ENCODE data around the gene MAD1L1.

MAD1L1 gene

DNA sequence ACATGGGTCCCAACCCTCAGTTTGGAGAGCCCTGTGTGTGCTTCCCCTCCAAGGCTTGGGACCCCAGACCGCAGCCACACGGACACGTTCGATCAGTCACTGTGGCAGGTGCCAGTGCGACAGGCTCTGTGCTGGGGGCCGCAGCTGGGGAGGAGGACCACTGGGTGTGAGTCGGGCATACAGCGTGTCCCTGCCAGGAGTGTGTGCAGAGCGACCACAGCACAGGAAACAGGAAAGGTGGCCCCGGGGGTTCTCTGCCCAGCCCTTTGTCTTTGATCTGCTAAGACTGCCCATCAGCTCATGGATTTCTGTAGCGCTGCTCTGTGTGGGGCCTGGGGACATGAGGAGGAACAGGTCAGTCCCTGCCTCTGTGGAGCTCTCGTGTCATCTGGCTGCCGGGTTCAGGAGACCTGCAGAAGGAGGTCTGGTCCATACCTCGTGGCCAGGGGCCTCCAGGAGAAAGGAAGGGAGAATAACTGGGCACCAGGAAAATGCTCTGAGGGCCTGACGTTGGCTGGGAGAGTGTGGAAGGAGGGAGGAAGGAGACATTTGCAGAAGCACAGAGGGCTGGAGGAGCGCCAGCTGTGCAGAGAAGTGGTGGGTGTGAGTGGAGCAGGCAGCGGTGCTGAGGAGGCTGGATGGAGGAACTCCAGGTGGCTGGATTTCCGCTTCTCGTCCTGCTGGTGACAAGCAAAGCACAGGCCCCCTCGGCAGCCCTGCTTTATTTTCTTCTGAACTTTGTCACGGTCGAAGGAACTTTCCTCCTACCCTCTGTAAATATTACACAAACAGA, 13.3 kb upstream of the MAD1L1 start:
- no peak for DNase-seq (ENCODE audit: low read depth, low spot score)
- no peak overlapping the region for H3K4me3 ChIP-seq (ENCODE audit: low read length)

DNA sequence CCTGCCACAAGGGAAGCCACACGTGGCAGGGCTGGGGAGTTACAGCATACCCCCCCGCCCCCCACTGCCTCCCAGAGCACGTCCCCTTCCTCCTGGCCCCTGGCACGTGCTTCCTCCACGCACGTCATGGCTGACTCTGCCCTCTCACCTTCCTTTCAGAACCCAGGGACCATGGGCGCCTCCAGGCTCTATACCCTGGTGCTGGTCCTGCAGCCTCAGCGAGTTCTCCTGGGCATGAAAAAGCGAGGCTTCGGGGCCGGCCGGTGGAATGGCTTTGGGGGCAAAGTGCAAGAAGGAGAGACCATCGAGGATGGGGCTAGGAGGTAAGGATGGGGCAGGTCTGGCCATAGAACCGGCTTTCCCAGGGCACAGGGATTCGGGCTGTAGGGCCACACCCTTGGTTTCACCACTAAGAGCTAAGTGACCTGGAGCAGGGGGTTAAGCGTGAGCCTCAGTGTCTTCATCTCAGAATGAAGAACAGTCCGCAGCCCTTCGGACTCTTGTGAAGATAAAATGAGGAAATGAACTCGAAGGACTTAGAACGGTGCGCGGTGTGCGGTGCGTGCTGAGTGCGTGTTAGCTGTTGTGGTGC, 11.8 kb upstream of the MAD1L1 start:
- DNase-seq (ENCODE audit: low read depth, low spot score): no peak
- no peak overlapping the region for H3K4me3 ChIP-seq (ENCODE audit: low read length)

DNA sequence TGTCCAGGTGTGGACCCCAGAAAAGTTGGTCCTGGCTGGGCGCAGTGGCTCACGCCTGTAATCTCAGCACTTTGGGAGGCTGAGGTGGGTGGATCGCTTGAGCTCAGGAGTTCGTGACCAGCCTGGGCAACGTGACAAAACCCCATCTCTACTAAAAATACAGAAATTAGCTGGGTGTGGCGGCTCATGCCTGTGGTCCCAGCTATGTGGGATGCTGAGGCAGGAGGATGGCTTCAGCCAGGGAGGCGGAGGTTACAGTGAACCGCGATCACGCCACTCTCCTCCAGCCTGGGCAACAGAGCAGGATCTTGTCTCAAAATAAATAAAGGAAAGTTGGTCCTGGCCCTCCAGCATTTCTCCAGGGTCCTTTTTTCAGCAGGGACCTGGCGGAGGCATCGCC, 10.7 kb upstream of the MAD1L1 start:
- H3K4me3 ChIP-seq (ENCODE audit: low read length): no peak overlapping the region

DNA sequence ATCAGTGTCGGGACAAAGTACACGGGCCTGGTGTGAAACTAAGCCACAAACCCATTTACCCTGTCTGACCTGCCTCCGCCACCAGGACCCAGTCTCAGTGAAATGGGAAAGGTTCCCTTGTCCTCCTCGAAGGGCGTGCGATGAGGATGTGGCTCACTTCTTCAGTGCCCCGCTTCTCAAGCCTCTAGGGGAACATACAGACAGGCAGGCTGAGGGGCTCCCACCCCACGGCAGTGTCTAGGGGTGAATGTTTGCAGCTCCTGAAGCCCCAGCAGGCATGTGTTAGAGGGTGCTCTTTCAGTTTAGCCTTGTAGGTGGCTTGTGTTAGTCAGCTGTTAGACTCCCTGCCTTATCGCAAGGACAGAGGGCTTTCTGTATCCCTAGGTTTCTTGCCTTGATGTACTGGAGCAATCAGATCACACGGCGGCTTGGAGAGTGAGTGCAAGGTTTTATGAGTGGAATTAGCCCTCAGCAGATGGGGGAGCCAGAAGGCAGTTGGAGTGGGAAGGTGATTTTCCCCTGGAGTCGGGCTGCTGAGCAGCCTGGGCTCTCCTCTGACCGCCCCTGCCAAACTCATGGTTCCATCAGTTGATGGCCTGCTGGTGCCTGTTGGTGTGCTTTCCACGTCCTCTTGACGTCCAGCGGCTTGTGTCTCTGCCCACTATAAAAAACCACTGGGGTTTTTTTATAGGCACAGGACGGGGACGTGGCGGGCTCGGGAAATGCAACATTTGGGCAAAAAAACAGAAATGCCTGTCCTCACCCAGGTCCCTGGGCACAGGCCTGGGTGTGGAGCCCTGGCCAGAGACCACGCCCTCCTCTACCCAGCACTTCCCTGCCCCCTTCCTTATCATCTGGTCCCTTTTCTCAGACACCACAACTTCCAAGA, 10.0 kb upstream of the MAD1L1 start:
- no peak for DNase-seq (ENCODE audit: low read depth, low spot score)
- peak overlapping the region; percentile 66 for H3K4me3 ChIP-seq (ENCODE audit: low read length)

More for the DNA sequence above, 10.7 kb upstream of the MAD1L1 start:
- no peak for DNase-seq (ENCODE audit: low read depth, low spot score)

DNA sequence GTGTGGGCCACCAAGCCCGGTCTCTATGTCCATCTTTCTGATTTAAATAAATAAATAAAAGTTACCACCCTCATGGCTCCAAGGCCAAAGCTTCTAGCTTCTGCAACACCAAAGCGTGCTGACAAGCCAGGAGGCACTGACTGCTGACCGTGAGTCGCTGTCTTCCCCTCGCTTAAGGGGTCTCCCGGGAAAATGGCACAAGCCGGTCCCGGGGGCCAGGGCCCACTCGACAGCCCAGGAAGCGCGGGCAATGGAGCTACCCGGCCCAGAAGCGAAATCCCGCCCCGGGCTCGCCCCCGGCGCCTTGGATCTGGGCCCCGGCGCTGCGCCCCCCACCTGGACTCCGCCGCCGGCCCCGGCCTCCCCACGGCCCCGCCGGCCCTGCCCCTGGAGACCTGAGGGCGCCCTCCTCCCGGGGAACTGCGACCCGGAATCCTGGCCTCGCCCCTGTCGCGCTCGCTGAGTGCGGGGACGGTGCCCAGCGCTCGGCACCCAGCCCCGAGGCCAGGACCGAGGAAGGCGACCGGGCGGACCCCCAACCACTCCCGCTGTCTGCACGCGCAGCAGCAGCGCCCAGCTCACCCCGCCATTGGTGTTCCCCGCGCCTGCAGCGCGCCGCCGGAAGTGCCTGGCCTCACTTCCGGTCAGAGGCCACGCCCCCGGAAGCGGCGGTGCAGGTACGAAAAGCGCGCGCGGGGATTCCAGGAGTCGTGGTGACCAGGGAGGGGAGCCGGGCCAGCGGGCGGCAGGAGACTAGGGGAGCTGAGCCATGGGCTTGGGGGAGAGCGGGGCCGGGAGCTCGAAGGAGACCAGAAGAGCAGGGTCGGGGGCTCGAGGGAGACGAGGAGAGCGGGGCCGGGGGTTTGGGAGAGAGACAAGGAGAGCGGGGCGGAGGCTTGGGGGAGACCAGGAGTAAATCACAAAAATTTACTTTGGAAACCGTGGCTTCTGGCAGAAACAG, 9.1 kb upstream of the MAD1L1 start, which contains the start of the genes MRM2 and NUDT1:
Gene MRM2, minus strand, starts transcription at position 626 of the 961 bp plus-strand sequence. Its CDS starts 36 bp downstream, at position 590.
Gene NUDT1, plus strand, starts transcription at position 647 of the 961 bp plus-strand sequence. CDS start 2,349 bp downstream, outside the sequence.
- H3K4me3 ChIP-seq (ENCODE audit: low read length): peak within 1 kb of the TSS; percentile 66
- peak; percentile 41 for DNase-seq (ENCODE audit: low read depth, low spot score)

DNA sequence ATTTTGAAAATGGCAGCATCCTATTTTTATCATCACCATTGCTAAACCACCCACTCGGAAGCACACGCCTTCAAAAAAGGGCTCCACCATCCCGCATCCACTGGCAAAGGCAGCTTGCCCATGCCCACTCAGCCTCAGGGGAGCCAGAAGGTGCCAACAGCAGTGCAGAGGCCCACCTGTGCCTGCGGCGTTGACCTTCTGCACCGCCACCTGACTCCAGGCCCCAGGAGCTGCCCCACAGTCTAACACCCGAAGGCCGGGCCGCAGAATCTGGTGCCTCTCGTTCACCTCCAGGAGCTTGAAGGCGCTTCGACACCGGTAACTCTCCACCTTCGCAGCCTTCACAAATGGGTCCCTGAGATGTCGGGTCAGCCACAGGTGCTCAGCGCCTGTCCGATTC, 6.5 kb upstream of the MAD1L1 start:
- H3K4me3 ChIP-seq (ENCODE audit: low read length): no peak overlapping the region
- DNase-seq (ENCODE audit: low read depth, low spot score): no peak

DNA sequence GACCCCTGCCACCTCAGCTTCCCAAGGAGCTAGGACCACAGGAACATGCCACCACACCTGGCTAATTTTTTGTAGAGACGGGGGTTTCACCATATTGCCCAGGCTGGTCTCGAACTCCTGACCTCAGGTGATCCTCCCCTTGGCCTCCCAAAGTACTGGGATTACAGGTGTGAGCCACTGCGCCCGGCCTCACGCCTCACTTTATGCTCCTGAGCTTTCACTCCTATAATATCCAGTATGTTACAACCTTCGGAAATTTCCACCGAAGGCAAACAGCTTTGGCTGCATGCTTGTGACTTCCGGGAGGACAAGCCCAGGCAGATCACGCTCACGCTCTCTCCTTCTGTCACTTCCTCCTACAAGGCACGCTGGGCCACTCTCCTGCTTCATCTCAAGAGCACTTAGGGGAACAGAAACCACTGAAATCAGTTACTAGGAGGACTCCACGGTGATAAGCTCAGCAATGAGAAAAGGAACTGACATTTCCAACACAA, 4.4 kb upstream of the MAD1L1 start:
- no peak for DNase-seq (ENCODE audit: low read depth, low spot score)
- H3K4me3 ChIP-seq (ENCODE audit: low read length): no peak overlapping the region

DNA sequence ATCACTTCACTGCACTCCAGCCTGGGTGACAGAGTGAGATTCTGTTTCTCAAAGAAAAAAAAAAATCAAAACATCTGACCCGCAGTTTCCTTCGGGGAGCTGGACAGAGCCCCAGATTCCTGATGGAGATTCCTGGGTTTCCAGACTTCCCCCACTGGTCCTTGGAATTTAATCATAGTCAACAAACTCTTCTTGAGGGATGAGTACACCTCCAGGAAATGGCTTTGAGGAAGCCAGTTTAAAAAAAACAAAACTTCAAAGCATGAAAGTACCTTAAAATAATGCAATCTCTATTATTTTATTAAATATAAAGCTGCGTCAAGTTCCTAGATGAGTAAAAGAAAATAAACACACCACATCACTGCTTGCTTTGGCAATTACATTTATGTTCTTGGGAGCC, 1.2 kb upstream of the MAD1L1 start:
- no peak for DNase-seq (ENCODE audit: low read depth, low spot score)
- no peak overlapping the region for H3K4me3 ChIP-seq (ENCODE audit: low read length)

DNA sequence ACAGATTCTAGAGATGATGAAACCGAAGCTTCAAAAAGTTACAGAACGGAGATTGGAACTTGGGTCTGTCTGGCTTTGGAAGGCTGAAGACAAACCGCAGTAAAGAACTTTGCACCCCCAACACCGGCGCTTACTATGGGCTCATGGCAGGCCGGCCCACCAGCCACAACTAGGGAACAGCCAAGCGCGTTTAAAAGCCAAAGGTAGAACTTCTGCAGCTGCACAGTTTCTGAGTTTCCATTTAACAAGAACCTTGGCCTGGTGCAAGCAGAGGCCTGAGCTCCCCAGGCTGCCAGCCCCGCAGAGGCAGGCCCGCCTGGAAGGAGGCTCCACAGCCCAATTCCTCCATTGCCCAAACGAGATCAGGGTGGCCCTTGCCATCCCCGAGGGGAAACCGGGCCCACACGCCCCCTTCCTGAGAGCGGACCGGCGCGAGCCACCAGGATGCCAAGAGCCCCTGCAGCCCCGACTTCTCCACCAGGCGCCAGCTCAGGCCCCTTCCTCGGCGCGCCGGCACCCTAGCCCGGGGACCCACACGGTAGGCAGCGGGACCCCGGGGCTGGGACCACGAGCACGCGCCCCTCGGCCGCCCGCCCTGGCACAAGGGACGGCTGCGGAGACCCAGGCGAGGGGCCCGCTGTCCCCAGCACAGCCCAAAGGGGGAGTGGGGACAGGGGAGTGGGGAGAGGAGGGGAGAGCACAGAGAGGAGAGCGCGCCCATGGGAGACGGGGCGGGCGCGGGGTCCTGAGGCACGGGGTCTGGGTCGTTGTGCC, 566 bp downstream of the MAD1L1 start:
- no peak for DNase-seq (ENCODE audit: low read depth, low spot score)
- peak overlapping the region; percentile 78 for H3K4me3 ChIP-seq (ENCODE audit: low read length)

DNA sequence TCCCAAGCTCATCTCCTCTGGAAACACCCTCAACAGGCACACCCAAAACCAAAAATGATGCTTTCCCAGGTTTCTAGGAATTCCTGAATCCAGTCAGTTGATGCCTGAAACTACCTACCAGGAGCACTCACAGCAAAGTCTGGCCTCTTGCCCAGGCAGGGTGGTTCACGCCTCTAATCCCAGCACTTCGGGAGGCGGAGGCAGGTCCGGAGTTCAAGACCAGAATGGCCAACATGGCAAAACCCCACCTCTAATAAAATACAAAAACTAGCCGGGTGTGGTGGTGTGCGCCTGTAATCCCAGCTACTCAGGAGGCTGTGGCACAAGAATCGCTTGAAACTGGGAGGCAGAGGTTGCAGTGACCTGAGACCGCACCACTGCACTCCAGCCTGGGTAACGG, 1.9 kb downstream of the MAD1L1 start:
- DNase-seq (ENCODE audit: low read depth, low spot score): no peak
- no peak overlapping the region for H3K4me3 ChIP-seq (ENCODE audit: low read length)

DNA sequence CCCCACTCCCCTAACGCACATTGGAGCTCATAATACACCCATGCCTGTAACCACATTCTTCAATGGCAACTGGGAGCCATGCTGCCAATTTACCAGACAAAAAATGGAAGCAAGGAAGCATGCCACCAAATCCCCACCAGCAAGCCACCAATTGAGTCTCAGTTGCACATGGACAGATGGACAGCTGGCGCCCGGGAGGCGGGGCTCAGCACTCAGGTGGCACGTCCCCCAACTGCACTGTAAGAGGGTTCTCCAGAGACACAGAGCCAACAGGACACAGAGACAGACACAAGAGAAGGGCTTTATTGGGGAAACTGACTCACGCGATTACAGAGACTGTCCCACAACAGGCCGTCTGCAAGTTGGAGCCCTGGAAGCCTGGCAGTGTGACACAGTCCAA, 2.5 kb downstream of the MAD1L1 start:
- H3K4me3 ChIP-seq (ENCODE audit: low read length): no peak overlapping the region
- DNase-seq (ENCODE audit: low read depth, low spot score): no peak

DNA sequence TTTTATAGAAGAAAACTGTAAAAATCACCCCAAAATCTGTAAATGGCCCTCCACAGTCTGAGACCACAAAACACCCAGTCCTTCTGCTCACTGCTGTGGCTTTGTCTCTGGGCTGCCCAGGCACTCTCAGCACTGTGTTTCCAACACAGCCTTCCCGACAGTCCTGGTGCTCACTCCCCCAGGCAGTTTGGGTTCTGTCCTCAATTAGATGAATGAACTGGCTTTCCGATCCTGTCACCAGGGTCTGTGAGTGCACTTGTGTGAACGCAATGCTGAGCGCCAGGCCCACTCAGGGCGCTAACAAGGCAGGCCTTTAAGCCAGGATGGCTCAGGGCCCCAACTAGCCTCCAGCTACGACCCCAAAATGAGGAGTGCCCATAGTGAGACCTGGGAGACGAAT, 3.3 kb downstream of the MAD1L1 start:
- no peak for DNase-seq (ENCODE audit: low read depth, low spot score)
- no peak overlapping the region for H3K4me3 ChIP-seq (ENCODE audit: low read length)

DNA sequence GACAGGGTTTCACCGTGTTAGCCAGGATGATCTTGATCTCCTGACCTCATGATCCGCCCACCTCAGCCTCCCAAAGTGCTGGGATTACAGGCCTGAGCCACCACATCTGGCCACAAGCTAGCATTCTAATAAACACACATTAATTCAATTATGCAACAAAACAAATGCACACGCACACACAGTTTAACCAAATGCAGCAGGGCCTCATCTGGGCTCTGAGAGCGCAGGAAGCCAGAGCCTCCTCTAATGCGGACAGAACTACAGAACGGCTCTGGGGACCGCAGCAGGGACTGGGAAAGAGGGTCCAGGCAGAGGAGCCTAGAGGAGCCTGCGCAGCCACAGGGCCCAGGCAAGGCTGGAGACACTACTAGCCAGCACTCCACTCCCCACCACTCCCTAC, 3.8 kb downstream of the MAD1L1 start:
- no peak for DNase-seq (ENCODE audit: low read depth, low spot score)
- H3K4me3 ChIP-seq (ENCODE audit: low read length): no peak overlapping the region

DNA sequence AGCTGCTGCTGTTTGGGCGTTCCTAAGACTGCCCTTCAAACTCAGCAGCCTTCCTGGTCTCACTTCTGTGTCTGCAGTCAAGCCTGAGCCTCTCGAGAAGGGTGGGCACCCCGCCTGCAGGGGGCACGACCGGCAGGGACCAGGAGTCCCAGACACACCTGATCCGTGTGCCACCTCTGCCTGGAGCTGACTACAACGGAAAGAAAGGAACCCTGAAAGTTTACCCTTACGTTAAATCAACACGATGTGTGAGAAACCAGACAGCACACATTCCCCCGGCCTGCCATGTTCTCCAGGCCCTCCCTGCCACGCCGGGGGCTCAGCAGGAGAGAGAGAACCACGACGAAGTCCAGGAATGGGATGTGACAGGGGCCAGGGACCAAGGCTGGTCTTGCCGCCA, 5.0 kb downstream of the MAD1L1 start:
- no peak for DNase-seq (ENCODE audit: low read depth, low spot score)
- no peak overlapping the region for H3K4me3 ChIP-seq (ENCODE audit: low read length)

DNA sequence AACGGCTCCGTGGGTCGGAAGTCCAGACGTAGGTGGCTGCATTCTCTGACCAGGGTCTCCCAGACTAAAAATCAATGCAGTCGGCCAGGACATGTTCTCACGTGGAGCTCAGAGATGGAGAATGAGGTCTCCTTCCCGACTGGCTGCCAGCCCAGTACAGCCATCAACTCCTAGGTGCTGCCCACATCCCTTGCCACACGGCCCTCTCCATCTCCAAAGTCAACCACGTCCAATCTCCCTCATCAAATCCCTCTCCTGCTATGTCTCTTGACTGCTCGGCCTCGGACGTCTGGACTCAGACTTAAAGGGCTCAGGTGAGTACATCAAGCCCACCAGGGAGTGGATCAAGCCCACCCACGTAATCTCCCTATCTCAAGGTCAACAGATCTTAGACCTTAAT, 6.9 kb downstream of the MAD1L1 start:
- no peak overlapping the region for H3K4me3 ChIP-seq (ENCODE audit: low read length)
- DNase-seq (ENCODE audit: low read depth, low spot score): no peak

DNA sequence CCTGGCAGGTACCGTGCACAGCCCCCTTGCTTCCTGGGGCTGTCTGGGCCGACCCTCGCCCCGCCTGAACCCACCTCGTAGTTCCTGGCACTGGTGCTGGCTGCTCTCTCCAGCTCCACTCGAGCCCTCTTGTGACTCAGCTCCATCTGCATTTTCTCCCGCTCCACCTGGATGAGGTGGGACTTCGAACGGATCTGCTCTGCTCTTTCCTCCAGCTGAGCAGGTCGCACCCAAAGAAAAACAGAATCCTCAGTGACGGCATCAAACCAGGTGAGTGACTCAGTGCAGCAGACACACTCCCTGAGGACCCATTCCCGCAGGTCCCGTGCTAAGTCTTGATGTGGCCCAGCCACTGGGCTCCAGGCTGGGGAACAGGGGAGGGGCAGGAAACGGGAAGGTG, 7.4 kb downstream of the MAD1L1 start:
- H3K4me3 ChIP-seq (ENCODE audit: low read length): no peak overlapping the region
- DNase-seq (ENCODE audit: low read depth, low spot score): no peak

DNA sequence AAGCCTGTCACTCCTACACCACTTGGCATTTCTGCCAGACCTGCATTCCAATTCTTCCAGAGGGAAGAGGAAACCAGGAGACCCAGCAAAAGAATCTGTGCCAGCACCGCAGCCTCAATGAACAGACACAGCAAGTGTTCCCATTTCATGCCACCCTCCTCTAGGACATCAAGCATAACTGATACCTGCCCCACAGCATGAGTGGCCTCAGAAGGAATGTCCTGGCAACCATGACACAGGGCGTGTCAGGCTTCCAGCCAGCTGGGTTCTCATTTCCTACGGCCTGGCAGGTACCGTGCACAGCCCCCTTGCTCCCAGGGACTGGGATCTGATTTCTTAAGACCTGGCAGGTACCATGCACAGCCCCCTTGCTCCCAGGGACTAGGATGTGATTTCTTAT, 7.8 kb downstream of the MAD1L1 start:
- no peak for DNase-seq (ENCODE audit: low read depth, low spot score)
- no peak overlapping the region for H3K4me3 ChIP-seq (ENCODE audit: low read length)

DNA sequence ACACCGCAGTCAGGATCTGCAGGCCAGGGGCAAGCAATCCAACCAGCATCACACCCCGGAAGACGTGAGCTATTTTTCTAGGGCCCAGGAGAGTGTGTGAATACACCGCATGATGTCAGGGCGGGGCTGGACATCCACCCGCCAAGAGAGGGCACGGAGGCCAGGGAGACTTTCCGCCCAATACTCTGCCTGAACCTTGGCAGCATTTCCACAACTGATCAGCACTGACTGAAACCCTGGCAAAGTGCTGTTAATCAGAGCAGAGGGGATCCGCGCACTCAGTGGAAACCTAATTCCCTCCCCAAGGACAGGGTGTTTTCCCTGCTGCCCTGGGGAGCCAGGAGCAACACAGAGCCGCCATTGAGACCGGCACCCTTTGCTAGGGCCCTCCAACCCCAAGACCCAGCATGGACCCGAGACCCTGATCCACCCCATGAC, 8.2 kb downstream of the MAD1L1 start:
- no peak for DNase-seq (ENCODE audit: low read depth, low spot score)
- no peak overlapping the region for H3K4me3 ChIP-seq (ENCODE audit: low read length)
